CD14-positive monocyte (primary cell): ENCODE data around the gene CENPM. TPM values are rescaled to one million over a fixed set of nuclear protein-coding genes. Genes with fewer than 3 reads are reported as not detected.

Experiments used
- DNase-seq, 3 donors: peaks; one replicate each; pipeline ENCODE4 v3.0.0-alpha.2; 2011 to 2022
- H2AFZ ChIP-seq: 2 replicates; pipeline ENCODE4 v1.6.0; 2012; ENCODE audit warnings: mild to moderate bottlenecking, low read depth, low read length, inconsistent platforms; ENCODE audit not compliant: insufficient read depth, poor library complexity, severe bottlenecking
- H3K27ac ChIP-seq, 2 donors: 1 replicate in 1 of 2; 2 replicates in 1 of 2; pipeline ENCODE4 v1.5.1; 2012 to 2013; ENCODE audit warnings: low read length in 2 of 2, control low read depth in 1 of 2, inconsistent platforms in 1 of 2, low read depth in 1 of 2, mild to moderate bottlenecking in 1 of 2
- H3K27me3 ChIP-seq, 2 donors: one replicate each; pipeline versions ENCODE4 v1.6.0 to v1.6.1; 2011 to 2013; ENCODE audit warnings: low read length in 2 of 2; ENCODE audit not compliant: control insufficient read depth in 2 of 2, insufficient read depth in 2 of 2
- H3K36me3 ChIP-seq, 2 donors: replicated peaks in 1 of 2; 1 replicate in 1 of 2; 2 replicates in 1 of 2; pipeline versions ENCODE4 v1.5.1 to v1.6.1; 2012 to 2013; ENCODE audit warnings: low read length in 2 of 2, control low read depth in 1 of 2, inconsistent platforms in 1 of 2, mild to moderate bottlenecking in 1 of 2; ENCODE audit not compliant: insufficient read depth in 2 of 2, control insufficient read depth in 1 of 2
- H3K4me1 ChIP-seq, 2 donors: 1 replicate in 1 of 2; 2 replicates in 1 of 2; pipeline versions ENCODE4 v1.5.1 to v1.6.1; 2012 to 2013; ENCODE audit warnings: low read length in 2 of 2, control low read depth in 1 of 2, inconsistent platforms in 1 of 2, mild to moderate bottlenecking in 1 of 2, moderate library complexity in 1 of 2; ENCODE audit not compliant: insufficient read depth in 2 of 2, control insufficient read depth in 1 of 2
- H3K4me2 ChIP-seq: replicated peaks from 2 replicates; pipeline ENCODE3; 2012; ENCODE audit warnings: low read length, moderate library complexity, mild to moderate bottlenecking; ENCODE audit not compliant: poor library complexity, severe bottlenecking; ENCODE audit errors: extremely low read depth
- H3K4me3 ChIP-seq, 3 experiments: fragments of 200-600 bp in 1 of 3; sonication (generic) in 1 of 3; replicated peaks in 1 of 3; 1 replicate in 2 of 3; 2 replicates in 1 of 3; pipeline ENCODE4 v1.5.1; 2011 to 2013; ENCODE audit warnings: low read length in 3 of 3, mild to moderate bottlenecking in 3 of 3, control low read depth in 2 of 3, low read depth in 2 of 3, inconsistent platforms in 1 of 3, moderate library complexity in 1 of 3
- H3K79me2 ChIP-seq: 2 replicates; pipeline ENCODE4 v1.6.0; 2012; ENCODE audit warnings: mild to moderate bottlenecking, control low read depth, inconsistent platforms, low read length, moderate library complexity; ENCODE audit not compliant: insufficient read depth
- H3K9ac ChIP-seq: 2 replicates; pipeline ENCODE4 v1.6.0; 2017; ENCODE audit warnings: low read length, mild to moderate bottlenecking; ENCODE audit not compliant: insufficient read depth, poor library complexity, severe bottlenecking
- H3K9me3 ChIP-seq, 2 donors: replicated peaks in 1 of 2; 1 replicate in 1 of 2; 2 replicates in 1 of 2; pipeline versions ENCODE4 v1.5.1 to v1.6.1; 2012 to 2013; ENCODE audit warnings: low read length in 2 of 2, control low read depth in 1 of 2; ENCODE audit not compliant: control insufficient read depth in 1 of 2, insufficient read depth in 1 of 2
- H4K20me1 ChIP-seq: 2 replicates; pipeline ENCODE4 v1.6.0; 2012; ENCODE audit warnings: mild to moderate bottlenecking, low read length, control low read depth, moderate library complexity; ENCODE audit not compliant: insufficient read depth
- H3K27ac Mint-ChIP-seq, 7 donors: one replicate each; pipeline ENCODE4 v1.8.0; 2020; ENCODE audit warnings: mild to moderate bottlenecking in 7 of 7, mixed read lengths in 7 of 7, moderate library complexity in 6 of 7, inconsistent platforms in 2 of 7
- H3K27me3 Mint-ChIP-seq, 3 donors: one replicate each; pipeline ENCODE4 v1.8.0; 2021 to 2022; ENCODE audit warnings: low read depth in 3 of 3, mild to moderate bottlenecking in 3 of 3, mixed read lengths in 3 of 3, moderate library complexity in 3 of 3, inconsistent platforms in 1 of 3
- H3K36me3 Mint-ChIP-seq, 2 donors: one replicate each; pipeline ENCODE4 v1.8.0; 2020; ENCODE audit warnings: mixed read lengths in 2 of 2, inconsistent platforms in 1 of 2, mild to moderate bottlenecking in 1 of 2
- H3K4me1 Mint-ChIP-seq: one replicate; pipeline ENCODE4 v1.8.0; 2020; ENCODE audit warnings: mild to moderate bottlenecking, mixed read lengths
- H3K4me3 Mint-ChIP-seq, 2 donors: one replicate each; pipeline ENCODE4 v1.8.0; 2020; ENCODE audit warnings: mild to moderate bottlenecking in 2 of 2, mixed read lengths in 2 of 2, moderate library complexity in 1 of 2
- H3K9me3 Mint-ChIP-seq, 7 donors: one replicate each; pipeline ENCODE4 v1.8.0; 2020 to 2022; ENCODE audit warnings: mixed read lengths in 7 of 7, mild to moderate bottlenecking in 6 of 7, moderate library complexity in 6 of 7, inconsistent platforms in 2 of 7
- CTCF ChIP-seq: fragments of 200-600 bp; IDR thresholded peaks from one replicate; pipeline ENCODE4 v1.8.0; 2022; ENCODE audit warnings: antibody characterized with exemption, mild to moderate bottlenecking
- WGBS: methylation state at CpG from one replicate; pipeline ENCODE4 v1.1.5; 2013; ENCODE audit warnings: missing lambda C conversion rate; ENCODE audit not compliant: insufficient coverage; 5-methylcytosine and 5-hydroxymethylcytosine counted together
- intact Hi-C, 2 donors: fragments of 100-400 bp; cut with micrococcal nuclease; formaldehyde crosslinking; loops; one replicate each; pipeline versions ENCODE4 v1.15.0 to v1.15.1; 2023
- polyA plus RNA-seq, 3 donors: library from polyadenylated mRNA; depleted of rRNA in 1 of 3; unstranded in 2 of 3; stranded (reverse) in 1 of 3; fragments of 300-500 nt in 2 of 3; fragments of >200 nt in 1 of 3; fragmentation: Illumina TruSeq in 2 of 3; gene quantifications; 1 replicate in 2 of 3; 2 replicates in 1 of 3; pipeline ENCODE4 v1.2.3, GENCODE V29; 2012 to 2021

Gene CENPM
- polyA plus RNA-seq, 3 donors, result 0.20 TPM; not detected in 2

- H3K4me3 Mint-ChIP-seq, result no peak within 1 kb of the TSS
- Histone ChIP-seq H2AFZ (no peak within 1 kb of the TSS), H3K4me2 (no peak within 1 kb of the TSS), H3K9me3 (no peaks in the 10 kb centered on the region), H3K79me2 (no peaks in the 10 kb centered on the region), H3K36me3 (no peaks in the 10 kb centered on the region), H3K27ac (no peak within 1 kb of the TSS), H4K20me1 (no peaks in the 10 kb centered on the region), H3K4me3 (no peak within 1 kb of the TSS), H3K4me1 (no peaks in the 10 kb centered on the region), H3K9ac (no peak within 1 kb of the TSS), H3K27me3 (peaks cover 0 to 2% of the 10 kb centered on the region in 2 donors)
- H3K27me3 Mint-ChIP-seq, result peaks cover 15 to 18% (median 17%) of the 10 kb centered on the region in 3 donors
- no peak for DNase-seq
- H3K9me3 Mint-ChIP-seq, result peaks cover 0 to 3% (median 0%) of the 10 kb centered on the region in 7 donors
- H3K27ac Mint-ChIP-seq, result peak within 1 kb of the TSS in 1 of 7 donors; percentile 35
- H3K36me3 Mint-ChIP-seq, result no peaks in the 10 kb centered on the region
- no peaks in the 10 kb centered on the region for H3K4me1 Mint-ChIP-seq
- intact Hi-C loops, result no loop called here
- TF ChIP-seq CTCF, result no peak
- WGBS, result 100% methylated on average over 5 of the region's 8 CpGs
These were observed 22.2 kb upstream of the CENPM start, which contains the start of gene SEPTIN3 for GRCh38 chr22:41969110-41969646. Gene SEPTIN3, plus strand, starts transcription at chr22:41969443. Its CDS starts 2,050 bp downstream, at chr22:41971493.

- H3K4me1 Mint-ChIP-seq, result no peaks in the 10 kb centered on the region
- 67% methylated on average over 7 of the region's 9 CpGs for WGBS
- H3K27ac Mint-ChIP-seq, result no peak overlapping the region
- no peak overlapping the region for H3K4me3 Mint-ChIP-seq
- H3K36me3 Mint-ChIP-seq, result no peaks in the 10 kb centered on the region
- intact Hi-C loops, result no loop called here
- peaks cover 0 to 3% (median 0%) of the 10 kb centered on the region in 7 donors for H3K9me3 Mint-ChIP-seq
- no peak for TF ChIP-seq CTCF
- Histone ChIP-seq H3K4me1 (no peaks in the 10 kb centered on the region), H3K4me2 (no peak overlapping the region), H3K36me3 (no peaks in the 10 kb centered on the region), H3K4me3 (no peak overlapping the region), H3K9me3 (no peaks in the 10 kb centered on the region), H3K9ac (no peak overlapping the region), H3K27me3 (peaks cover 0 to 2% of the 10 kb centered on the region in 2 donors), H4K20me1 (no peaks in the 10 kb centered on the region), H3K27ac (no peak overlapping the region), H2AFZ (no peak overlapping the region), H3K79me2 (no peaks in the 10 kb centered on the region)
- peaks cover 12 to 15% (median 14%) of the 10 kb centered on the region in 3 donors for H3K27me3 Mint-ChIP-seq
- no peak for DNase-seq
These were observed 21.6 kb upstream of the CENPM start for GRCh38 chr22:41968601-41969000.
